ENCODE results near the gene EIF2B5.

EIF2B5 gene

DNA sequence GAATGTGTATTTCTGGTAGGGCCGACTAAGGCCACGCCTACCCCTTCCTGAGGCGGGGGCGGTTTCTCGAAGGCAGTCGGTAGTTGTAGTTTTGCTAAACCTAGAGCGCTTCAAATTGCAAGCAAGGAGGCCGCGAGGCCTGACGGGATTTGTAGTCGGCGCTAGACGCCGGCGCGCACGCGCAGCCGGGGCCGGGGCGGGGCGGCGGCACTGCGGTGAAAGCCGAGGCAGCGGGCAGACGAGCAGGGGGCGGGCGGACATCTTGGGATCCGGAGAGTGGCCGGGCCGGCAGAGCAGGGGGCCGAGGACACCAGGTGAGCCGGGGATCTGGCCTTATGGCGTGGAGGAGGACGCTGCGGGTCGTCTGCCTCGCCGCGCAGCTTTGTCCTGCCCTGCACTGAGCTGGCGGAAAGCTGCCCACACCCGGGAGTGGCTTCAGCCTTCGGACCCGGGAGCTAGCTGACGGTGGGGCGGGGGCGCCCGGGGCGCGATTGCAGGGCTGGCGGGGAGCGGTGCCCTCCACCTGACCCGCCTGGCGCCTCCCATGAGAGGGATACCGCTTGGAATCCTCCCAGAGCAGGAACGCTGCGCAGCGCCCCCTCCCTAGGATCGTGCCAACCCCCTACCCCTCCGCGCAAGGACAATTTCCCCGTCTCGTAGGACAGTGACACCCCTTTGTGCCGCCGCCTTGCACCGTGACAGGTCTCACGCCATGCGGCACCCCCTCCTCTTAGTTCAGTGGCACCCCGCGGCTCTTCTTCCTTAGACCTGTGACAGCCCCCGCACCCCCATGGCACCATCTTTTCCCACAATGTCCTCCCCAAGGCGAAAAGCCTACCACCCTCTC is 39.7 kb downstream of the EIF2B5 start, which contains the start of gene AP2M1:
Gene AP2M1, plus strand, starts transcription at position 210 of the 847 bp plus-strand sequence. CDS start 2,139 bp downstream, outside the sequence.
- peak; percentile 81 to 95 for DNase-seq

DNA sequence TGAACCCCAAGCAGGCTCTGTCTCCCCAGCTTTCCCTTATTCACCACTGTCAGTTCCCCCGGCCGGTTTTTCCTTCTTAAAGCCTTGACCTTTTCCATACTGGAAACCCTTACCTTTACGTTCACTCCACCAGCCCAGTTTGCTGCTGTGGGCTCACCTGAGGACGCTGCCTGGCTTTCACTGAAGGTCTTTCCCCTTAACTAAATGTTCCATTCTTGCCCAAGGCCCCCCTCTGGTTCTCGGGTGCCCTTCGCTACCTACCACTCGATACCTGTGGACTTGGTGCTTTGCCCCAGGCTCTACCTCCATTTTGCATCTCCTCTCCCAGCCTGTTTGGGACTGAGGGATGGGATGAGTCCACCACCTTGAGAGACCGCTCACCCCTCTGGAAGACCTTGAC is 40.3 kb downstream of the EIF2B5 start:
- no peak for DNase-seq

DNA sequence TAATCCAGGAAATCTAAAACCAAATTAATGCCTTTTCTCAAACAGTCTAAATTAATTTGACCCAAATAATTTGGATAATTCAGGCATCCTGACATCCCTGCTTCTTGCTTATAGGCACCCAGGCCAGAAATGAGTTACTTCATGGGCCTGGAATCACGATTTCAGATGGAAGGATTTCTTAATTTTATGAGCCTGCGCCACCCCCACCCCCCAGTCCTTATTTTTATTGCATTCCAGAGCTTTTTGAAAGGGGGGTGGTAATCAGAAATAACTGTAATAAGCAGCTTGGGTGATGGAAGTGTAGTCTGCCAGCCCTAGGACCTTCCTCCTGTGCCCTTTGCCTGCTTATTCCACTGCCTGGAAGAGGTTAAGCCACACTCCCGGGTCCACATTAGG is 40.8 kb downstream of the EIF2B5 start:
- no peak for DNase-seq

DNA sequence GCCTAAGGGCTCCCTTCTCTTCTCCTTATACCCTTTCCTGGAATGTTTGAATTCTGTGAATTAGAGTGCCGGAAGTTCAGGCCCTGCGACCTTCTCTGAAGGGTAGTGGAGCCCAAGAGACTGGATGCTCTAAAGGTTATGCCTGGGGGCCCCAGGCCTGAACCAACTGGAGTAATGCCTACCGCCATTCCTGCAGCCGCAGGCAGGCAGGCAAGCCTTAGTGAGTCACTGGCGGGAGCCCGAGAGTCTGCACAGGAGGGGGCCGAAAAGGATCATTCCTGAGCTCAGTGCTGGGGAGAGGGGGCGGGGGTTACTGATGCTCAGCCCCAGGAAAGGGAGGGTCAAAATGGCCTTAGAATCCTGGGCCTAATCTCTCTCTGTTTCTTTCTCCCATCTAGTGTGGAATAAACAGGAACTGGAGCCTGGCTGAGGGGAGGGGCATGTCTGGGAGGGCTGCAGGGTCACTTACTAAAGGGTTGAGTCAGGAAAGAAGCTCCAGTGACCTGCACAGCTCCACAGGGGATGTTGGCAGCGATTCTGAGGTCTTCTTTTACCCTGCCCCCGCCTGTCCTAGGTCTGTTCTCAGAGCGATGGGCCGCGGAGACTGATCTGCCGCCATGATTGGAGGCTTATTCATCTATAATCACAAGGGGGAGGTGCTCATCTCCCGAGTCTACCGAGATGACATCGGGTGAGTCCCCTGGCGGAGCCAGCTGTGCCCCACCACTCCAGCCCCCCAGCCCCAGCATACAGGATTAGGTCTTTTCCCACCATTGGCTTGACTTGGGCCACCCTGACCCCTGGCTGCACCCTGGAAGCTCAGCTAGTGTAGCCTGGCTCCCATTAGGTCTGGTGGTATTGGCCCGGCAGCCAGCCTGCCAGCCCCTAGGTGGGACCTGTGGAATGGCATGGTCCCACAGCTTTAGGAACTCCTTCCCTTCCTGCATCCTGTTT is 41.5 kb downstream of the EIF2B5 start:
- DNase-seq = peak; percentile 10 to 37

DNA sequence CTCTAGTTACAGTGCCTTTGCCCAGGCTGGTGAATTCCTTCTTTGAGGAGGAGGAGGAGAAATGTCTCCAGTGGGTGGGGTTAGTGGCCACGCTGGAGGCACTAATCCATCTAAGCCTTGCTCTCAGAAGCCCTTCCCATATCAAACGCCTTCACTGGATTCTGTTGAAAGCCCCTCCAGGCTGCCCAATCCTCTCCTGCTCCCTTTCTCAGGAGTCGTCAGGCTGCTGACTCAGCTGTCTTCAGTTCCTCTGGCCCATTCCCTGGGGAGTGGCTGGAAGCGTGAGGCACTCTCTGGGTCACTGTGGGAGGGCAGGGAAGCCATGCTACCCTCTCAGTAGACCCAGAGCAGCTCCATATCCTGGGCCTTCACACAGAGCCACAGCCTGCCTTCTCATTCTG is 42.2 kb downstream of the EIF2B5 start:
- DNase-seq = no peak

DNA sequence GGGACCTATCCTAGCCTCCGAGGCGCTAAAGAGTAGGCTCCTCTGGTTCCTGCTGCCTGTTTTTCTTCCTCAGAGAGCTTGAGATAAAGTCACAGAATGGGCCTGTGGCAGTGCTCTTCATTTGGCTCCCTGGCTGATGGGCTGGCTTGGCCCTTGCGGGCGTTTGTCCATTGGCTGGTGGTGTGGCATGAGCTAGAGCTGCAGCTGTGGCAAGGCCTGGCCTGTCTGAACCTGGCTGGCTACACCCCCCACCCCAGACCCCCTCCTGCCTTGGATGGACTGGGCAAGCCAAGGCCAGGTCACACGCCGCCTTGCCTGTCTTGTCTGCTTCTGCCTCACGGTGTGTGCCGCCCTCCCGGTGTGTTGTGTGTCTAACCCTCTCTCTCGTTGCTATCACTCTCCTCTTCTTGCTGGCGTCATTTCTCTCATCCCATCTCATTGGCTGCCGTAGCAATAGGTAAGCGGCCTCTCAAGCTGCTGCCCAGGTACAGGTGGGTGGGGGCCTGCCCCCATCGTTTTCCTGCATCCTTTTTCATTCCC is 42.7 kb downstream of the EIF2B5 start:
- no peak for DNase-seq

DNA sequence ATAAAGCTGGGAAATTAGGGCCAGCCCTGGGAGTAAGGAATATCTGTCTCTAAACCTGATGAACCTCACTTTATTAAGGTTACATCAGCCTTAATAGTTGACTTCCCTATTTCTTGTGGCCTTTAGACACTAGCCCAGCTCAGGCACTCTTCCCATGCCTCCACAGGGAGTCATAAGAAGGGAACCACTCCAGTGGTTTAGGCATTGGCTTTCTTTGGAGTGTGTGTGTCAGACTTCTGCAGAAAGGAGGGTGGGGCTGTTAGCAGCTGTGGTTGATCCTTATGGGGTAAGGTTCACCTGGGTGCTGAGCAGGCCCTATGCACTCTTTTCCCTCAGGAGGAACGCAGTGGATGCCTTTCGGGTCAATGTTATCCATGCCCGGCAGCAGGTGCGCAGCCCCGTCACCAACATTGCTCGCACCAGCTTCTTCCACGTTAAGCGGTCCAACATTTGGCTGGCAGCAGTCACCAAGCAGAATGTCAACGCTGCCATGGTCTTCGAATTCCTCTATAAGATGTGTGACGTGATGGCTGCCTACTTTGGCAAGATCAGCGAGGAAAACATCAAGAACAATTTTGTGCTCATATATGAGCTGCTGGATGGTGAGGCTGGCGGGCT is 43.5 kb downstream of the EIF2B5 start:
- DNase-seq = no peak

DNA sequence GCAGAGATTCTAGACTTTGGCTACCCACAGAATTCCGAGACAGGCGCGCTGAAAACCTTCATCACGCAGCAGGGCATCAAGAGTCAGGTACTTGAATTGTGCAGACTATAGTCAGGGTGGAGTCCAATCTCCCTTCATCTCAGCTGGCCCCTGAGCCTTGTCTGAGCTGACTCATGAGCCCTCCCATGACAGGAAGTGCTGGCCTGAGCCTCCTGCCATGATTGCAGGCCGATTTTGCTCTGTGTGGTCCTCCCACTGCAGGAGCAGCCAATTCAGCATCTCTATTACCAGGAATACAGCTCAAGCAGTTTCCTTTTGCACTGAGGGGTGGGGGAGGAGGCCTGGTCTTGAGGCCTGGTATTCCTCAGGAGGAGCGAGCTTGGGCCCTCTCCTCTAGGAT is 45.0 kb downstream of the EIF2B5 start:
- DNase-seq = no peak

DNA sequence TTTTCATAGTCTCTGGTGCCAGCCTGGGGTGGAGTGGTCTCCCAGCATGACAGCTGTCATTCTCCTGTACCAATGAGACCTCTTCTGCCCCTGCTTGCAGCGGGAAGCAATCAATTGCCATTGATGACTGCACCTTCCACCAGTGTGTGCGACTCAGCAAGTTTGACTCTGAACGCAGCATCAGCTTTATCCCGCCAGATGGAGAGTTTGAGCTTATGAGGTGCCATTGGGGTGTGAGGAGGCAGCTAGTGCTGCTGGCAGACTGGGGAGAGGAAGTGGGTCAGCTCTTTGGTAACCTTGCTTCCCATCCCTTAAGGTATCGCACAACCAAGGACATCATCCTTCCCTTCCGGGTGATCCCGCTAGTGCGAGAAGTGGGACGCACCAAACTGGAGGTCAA is 46.4 kb downstream of the EIF2B5 start:
- DNase-seq = no peak

DNA sequence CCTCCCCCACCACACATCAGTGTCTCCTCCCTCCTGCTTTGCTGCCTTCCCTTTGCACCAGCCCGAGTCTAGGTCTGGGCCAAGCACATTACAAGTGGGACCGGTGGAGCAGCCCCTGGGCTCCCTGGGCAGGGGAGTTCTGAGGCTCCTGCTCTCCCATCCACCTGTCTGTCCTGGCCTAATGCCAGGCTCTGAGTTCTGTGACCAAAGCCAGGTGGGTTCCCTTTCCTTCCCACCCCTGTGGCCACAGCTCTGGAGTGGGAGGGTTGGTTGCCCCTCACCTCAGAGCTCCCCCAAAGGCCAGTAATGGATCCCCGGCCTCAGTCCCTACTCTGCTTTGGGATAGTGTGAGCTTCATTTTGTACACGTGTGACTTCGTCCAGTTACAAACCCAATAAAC is 48.5 kb downstream of the EIF2B5 start:
- no peak for DNase-seq

DNA sequence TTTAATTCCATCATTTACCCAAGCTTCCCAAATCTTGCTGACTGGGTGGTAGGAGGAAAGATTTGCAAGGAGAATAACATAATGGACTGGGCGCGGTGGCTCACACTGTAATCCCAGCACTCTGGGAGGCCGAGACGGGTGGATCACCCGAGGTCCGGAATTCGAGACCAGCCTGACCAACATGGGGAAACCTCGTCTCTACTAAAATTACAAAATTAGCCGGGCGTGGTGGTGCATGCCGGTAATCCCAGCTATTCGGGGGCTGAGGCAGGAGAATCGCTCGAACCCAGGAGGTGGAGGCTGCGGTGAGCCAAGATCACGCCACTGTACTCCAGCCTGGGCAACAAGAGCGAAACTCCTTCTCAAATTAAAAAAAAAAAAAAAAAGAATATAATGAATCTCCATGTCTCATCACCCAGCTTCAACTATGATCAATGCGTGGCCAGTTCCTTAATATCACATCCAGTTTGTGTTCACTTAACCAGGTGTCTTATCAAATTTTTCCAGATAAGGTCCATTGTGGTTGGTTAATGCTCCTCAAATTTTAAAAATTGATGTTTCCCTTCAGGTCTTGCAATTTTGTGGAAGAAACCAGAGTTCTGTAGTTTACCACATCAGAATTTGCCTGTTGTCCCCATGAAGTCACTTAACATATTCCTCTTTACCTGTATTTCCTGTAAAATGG is 49.5 kb downstream of the EIF2B5 start:
- no peak for DNase-seq

DNA sequence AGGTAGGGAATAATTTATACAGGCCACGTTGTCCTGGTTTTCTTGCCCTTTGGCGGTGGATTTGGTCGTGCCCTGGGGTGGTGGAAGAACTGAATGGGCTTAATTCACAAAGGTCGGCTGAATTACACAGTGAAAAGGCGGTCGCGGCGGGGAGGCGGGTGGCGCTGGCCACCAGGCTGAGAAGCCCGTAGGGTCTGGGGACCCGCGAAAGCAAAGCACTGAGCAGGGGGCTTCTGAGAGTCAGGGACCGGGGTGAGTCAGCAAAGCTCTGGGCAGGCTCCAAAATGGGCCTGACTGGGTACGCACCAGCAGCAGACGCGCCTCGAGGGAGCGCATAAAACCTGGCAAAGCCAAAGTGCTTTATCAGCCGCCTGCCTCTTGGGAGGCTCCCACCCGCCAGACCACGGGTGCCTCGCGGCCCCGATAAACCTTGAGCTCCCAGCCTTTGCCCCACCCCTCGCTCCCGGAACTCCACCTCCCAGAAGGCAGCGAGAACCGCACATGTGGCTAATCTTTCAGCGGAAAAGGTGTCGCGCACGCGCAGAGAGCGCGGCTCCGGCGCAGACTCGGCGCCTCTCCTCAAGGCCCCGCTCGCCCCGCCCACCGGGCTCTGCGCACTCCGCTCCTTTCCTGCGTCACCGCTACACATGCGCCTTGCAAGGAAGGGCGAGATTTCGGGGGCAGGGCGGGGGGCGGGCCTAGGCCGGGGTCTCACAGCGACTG is 50.5 kb downstream of the EIF2B5 start:
- peak; percentile 95 to 98 for DNase-seq

DNA sequence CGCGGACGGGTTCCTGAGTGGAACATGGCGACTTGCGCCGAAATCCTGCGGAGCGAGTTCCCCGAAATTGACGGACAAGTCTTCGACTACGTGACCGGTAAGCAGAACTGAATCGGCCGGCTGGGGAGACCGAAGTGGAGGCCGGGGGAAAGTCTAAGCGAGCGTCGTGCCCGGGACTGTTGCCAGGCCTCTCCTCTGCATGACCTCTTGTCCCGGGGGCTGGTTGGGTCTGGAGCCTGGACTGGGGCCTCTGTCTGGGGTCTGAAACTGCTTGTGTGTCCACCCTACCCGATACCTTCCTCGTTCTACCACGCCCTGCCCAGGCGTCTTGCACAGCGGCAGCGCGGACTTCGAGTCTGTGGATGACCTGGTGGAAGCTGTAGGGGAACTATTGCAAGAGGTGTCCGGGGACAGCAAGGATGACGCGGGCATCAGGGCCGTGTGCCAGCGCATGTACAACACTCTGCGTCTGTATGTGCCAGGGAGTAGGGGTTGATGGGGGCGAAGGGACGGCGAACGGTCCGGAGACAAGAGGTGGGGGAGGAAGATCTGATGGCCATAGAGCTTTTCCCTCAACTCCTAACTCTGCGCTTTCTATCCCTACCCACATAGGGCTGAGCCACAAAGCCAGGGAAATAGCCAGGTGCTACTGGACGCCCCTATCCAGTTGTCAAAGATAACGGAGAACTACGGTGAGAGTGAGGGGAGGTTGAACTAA is 51.2 kb downstream of the EIF2B5 start, which contains the start of gene ABCF3:
Gene ABCF3, plus strand, starts transcription at position 16 of the 718 bp plus-strand sequence. Its CDS starts 9 bp downstream, at position 25.
- DNase-seq = no peak

DNA sequence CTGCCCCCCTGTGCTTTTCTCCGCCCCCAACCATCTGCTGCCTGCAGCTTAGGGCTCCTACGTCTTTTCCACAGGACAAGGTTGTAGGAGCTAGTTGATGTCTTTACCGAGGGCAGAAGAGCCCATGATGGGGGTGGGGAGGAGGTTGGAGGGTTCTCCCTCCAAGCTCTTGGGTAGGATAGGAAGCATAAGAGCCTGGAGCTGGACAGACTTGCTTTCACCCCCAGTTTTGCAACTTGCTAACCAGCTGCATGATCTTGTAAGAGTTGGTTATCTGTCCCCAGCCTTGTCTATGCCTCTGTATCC is 51.7 kb downstream of the EIF2B5 start:
- no peak for DNase-seq

DNA sequence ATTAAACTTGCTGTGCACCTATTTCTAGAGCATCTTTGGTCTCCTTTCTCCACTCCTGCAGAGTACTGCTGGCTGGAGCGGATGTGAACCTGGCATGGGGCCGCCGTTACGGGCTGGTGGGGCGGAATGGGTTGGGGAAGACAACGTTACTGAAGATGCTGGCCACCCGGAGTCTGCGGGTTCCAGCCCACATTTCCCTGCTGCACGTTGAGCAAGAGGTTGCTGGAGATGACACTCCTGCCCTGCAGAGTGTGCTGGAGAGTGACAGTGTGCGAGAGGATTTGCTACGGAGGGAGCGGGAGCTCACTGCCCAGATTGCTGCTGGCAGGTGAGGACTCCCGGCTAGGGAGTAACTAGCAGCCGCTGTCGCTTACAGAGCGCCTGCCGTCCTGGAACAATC is 52.9 kb downstream of the EIF2B5 start:
- no peak for DNase-seq

DNA sequence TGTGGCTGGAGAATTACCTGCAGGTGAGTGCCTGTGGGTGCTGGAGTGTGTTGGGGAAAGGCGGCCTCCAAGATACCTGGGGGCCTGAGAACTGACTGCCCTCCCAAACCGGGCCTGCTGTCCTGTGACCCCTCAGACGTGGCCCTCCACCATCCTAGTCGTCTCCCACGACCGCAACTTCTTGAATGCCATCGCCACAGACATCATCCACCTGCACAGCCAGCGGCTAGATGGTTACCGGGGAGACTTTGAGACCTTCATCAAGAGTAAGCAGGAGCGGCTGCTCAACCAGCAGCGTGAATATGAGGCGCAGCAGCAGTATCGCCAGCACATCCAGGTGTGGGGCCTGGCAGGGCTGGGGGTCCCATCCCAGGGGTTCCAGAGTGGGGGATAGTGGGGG is 54.3 kb downstream of the EIF2B5 start:
- no peak for DNase-seq

DNA sequence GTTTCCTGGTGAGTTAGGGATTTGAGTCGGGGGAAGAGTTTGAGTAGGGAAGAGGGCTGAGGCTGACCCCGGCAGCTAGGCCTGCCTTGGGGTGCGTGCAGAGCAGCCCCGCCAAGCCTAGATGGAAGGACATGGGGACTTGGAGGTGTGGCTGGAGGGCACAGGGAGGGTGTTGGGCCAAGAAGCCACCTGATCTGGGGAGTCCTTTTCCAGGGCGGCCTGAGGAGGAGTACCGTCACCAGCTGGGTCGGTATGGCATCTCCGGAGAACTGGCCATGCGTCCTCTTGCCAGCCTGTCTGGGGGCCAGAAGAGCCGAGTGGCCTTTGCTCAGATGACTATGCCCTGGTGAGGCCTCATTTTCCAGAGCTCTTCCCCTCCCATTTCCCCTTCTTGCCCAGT is 57.7 kb downstream of the EIF2B5 start:
- DNase-seq = no peak

DNA sequence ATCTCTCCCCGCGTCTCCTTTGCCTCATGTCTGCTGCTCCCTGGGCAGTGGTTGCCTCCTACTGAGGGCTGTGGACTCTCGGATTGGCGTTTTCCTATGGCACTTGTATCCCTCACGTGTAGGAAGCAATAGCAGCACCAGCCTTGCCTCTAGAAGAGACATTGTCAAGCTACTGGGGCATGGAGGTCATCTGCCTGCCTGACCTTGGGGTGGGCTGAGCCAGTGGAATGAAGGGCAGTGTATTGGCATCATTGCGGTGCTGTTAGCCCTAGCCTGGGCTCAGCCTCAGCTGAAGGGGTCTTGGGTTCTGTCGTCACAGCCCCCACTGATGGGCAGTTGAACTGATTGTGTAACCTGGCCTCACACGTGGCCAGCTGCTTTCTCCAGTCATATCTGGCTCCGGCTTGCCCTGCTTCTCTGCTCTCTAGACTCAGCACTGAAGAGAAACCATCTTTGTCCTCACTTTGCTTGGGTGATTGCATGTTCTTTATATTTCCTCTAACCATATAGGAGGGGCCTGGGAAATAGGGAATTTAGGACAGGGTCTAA is 58.9 kb downstream of the EIF2B5 start:
- DNase-seq = no peak

All from bone marrow (tissue), 2 donors.